Kidney (tissue), 14 donors: Measurements from ENCODE around the gene C9orf78. TPM values are rescaled to one million over a fixed set of nuclear protein-coding genes. Genes with fewer than 3 reads are reported as not detected.
A peak's percentile ranks its signal among the peaks of the same experiment; 100 is the strongest.

Experiments used
- DNase-seq, 5 donors: peaks; one replicate each; pipeline ENCODE4 v3.0.0-alpha.2; 2013 to 2020
- FAIRE-seq: peaks from 2 replicates; lab custom pipeline; 2012; peaks lifted over from hg19 to GRCh38; lab: Jason Lieb, UNC
- H3K27ac ChIP-seq, 2 donors: one replicate each; pipeline ENCODE4 v1.7.0; 2013; ENCODE audit warnings: low read depth in 2 of 2, low read length in 2 of 2, inconsistent platforms in 1 of 2
- H3K27me3 ChIP-seq: one replicate; pipeline ENCODE4 v1.7.1; 2013; ENCODE audit warnings: low read length, inconsistent platforms; ENCODE audit not compliant: control insufficient read depth, insufficient read depth
- H3K36me3 ChIP-seq, 3 donors: one replicate each; pipeline versions ENCODE4 v1.7.0 to v1.7.1; 2013; ENCODE audit warnings: low read length in 3 of 3, control low read depth in 1 of 3, inconsistent platforms in 1 of 3; ENCODE audit not compliant: insufficient read depth in 3 of 3, control insufficient read depth in 2 of 3
- H3K4me1 ChIP-seq, 3 donors: one replicate each; pipeline versions ENCODE4 v1.7.0 to v1.7.1; 2013; ENCODE audit warnings: low read length in 3 of 3, inconsistent platforms in 1 of 3, low read depth in 1 of 3; ENCODE audit not compliant: control insufficient read depth in 2 of 3, insufficient read depth in 2 of 3
- H3K4me3 ChIP-seq, 3 donors: one replicate each; pipeline versions ENCODE4 v1.7.0 to v1.8.1; 2013; ENCODE audit warnings: low read length in 3 of 3, control low read depth in 1 of 3, inconsistent platforms in 1 of 3
- H3K9ac ChIP-seq, 3 donors: one replicate each; pipeline versions ENCODE4 v1.7.0 to v1.7.1; 2013; ENCODE audit warnings: low read length in 3 of 3, control low read depth in 1 of 3, inconsistent platforms in 1 of 3
- H3K9me3 ChIP-seq, 3 donors: one replicate each; pipeline versions ENCODE4 v1.7.0 to v1.7.1; 2013; ENCODE audit warnings: low read length in 3 of 3, control low read depth in 1 of 3, inconsistent platforms in 1 of 3; ENCODE audit not compliant: control insufficient read depth in 2 of 3, insufficient read depth in 1 of 3
- intact Hi-C: fragments of 100-400 bp; cut with DNase I; formaldehyde crosslinking; loops from one replicate; pipeline ENCODE4 v1.11.1; 2022
- polyA plus RNA-seq: library from polyadenylated mRNA; stranded (reverse); fragments of 350-450 nt; fragmentation: Illumina TruSeq; extraction: RNeasy Lipid Tissue Mini Kit (QIAGEN cat#74804); gene quantifications from one replicate; pipeline ENCODE4 v1.2.3, GENCODE V29; 2014; ENCODE audit warnings: low read depth, low replicate concordance; ENCODE audit not compliant: insufficient read depth
- total RNA-seq: library from RNA; stranded (reverse); fragmentation: NEBNext Ultra II Directional; extraction: Animal tissue kit (Norgen Biotek cat#: 25700); gene quantifications from one replicate; pipeline ENCODE4 v1.2.1, GENCODE V29; 2021
- TF ChIP-seq, protein P1 (sequence below): IDR thresholded peaks from 3 replicates; pipeline ENCODE4 v1.5.1; 2012; ENCODE audit warnings: mild to moderate bottlenecking, moderate library complexity, borderline replicate concordance; ENCODE audit not compliant: insufficient read depth; ENCODE audit errors: extremely low read depth
- donor health status: control.
- donor health status: control.
- donor health status: control.
- donor health status: control.
- donor health status: control.
- donor health status: DM: yes; HTN: yes; CAD: no.
- donor health status: Normal renal cell carcinoma (clear cell type).

The C9orf78 gene
- total and polyA plus RNA-seq, 2 donors from 2014 or later: 39.7 to 62.1 TPM

DNA sequence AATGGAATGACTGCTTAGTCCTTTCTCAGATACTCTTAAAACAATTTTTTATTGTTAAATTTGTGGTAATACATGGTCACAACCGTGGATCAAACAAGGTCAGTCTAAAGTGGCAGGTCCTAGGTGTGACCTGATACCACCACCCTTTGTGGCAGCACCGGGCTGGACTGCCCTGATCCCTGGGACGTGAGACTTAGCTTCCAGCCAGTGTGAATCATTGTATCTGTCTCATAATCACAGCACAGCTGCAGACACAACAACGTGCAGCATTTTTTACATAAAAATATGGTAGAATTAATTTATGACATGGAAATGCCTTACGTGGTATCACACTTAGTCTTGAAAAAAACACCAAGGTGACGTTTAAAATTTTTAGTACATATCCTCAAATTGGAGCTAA is 24.3 kb downstream of the C9orf78 start:
- Histone ChIP-seq H3K9ac (no peak overlapping the region), H3K9me3 (no peaks in the 10 kb centered on the region), H3K27ac (no peak overlapping the region), H3K4me3 (no peak overlapping the region), H3K27me3 (no peaks in the 10 kb centered on the region), H3K36me3 (peaks cover 3 to 16% (median 15%) of the 10 kb centered on the region in 3 donors), H3K4me1 (no peaks in the 10 kb centered on the region)
- intact Hi-C loops: no loop called here
- TF ChIP-seq, protein P1, sequence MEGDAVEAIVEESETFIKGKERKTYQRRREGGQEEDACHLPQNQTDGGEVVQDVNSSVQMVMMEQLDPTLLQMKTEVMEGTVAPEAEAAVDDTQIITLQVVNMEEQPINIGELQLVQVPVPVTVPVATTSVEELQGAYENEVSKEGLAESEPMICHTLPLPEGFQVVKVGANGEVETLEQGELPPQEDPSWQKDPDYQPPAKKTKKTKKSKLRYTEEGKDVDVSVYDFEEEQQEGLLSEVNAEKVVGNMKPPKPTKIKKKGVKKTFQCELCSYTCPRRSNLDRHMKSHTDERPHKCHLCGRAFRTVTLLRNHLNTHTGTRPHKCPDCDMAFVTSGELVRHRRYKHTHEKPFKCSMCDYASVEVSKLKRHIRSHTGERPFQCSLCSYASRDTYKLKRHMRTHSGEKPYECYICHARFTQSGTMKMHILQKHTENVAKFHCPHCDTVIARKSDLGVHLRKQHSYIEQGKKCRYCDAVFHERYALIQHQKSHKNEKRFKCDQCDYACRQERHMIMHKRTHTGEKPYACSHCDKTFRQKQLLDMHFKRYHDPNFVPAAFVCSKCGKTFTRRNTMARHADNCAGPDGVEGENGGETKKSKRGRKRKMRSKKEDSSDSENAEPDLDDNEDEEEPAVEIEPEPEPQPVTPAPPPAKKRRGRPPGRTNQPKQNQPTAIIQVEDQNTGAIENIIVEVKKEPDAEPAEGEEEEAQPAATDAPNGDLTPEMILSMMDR: no peak
- no peak for DNase-seq
- FAIRE-seq: no peak

DNA sequence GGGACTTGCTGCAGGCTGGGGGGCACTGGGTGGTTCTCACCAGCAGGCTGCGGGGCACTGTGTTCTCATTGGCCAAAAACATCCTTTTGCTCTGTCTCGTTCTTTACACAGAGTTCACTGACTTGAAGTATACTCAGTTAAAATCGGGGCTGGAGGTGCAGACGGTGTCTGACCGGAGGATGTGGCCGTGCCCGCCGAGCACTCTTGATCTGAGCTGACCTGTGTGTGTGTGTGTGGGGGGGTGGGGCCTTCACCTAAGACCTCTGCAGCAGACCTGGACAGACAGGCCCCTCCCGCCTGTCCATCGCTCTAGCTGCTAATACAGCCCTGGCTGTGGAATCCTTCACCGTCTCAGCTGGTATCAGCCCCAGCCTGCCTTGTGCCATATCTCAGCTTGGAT is 25.0 kb downstream of the C9orf78 start:
- H3K4me3 ChIP-seq: no peak overlapping the region
- H3K4me1 ChIP-seq: no peaks in the 10 kb centered on the region
- no peaks in the 10 kb centered on the region for H3K9me3 ChIP-seq
- no peak overlapping the region for H3K9ac ChIP-seq
- H3K27me3 ChIP-seq: no peaks in the 10 kb centered on the region
- no peak overlapping the region for H3K27ac ChIP-seq
- H3K36me3 ChIP-seq: peaks cover 3 to 16% (median 12%) of the 10 kb centered on the region in 3 donors
- TF ChIP-seq, protein P1: no peak
- intact Hi-C loops: no loop called here
- DNase-seq (no peak), FAIRE-seq (no peak)

DNA sequence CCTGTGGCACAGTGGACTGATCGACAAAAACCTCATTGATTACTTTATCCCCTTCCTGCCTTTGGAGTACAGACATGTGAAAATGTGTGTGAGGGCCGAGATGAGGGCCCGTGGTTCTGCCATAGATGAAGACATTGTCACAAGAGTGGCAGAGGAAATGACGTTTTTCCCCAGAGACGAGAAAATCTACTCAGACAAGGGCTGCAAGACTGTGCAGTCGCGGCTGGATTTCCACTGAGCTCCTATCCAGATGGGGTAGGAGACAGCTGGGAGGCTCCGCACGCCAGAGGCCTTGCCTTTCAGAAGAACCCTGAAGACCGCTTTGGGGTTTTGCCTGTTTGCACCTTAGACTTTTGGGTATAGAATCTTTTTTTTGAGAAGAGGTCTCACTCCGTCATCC is 25.7 kb downstream of the C9orf78 start:
- TF ChIP-seq, protein P1: no peak
- H3K27ac ChIP-seq: no peak overlapping the region
- H3K4me1 ChIP-seq: no peaks in the 10 kb centered on the region
- no peaks in the 10 kb centered on the region for H3K9me3 ChIP-seq
- FAIRE-seq: no peak
- H3K9ac ChIP-seq: no peak overlapping the region
- H3K36me3 ChIP-seq: peaks cover 3 to 16% (median 9%) of the 10 kb centered on the region in 3 donors
- intact Hi-C loops: no loop called here
- no peak for DNase-seq
- H3K4me3 ChIP-seq: no peak overlapping the region
- no peaks in the 10 kb centered on the region for H3K27me3 ChIP-seq

DNA sequence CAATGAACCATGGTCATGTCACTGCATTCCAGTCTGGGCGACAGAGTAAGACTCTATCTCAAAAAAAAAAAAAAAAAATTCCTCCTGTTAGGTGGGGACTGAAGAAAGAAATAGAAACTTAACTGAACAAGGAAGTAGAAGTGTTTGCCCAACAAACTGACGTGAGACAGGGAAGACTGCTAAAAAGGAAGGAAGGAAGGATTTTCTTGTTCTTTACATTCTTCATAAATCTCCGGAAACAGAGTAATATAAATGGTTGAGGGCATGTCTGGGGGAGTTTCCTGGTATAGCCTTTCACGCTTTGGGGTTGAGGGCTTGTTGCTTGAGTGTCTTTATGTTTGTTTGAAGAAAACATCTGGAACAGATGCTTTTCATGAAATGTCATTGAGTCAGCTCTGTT is 29.0 kb downstream of the C9orf78 start:
- DNase-seq: peak in 2 of 5 donors; percentile 36 to 53
- no peak overlapping the region for H3K4me3 ChIP-seq
- no peak overlapping the region for H3K27ac ChIP-seq
- no peak overlapping the region for H3K9ac ChIP-seq
- peaks cover 3 to 12% (median 5%) of the 10 kb centered on the region in 3 donors for H3K36me3 ChIP-seq
- H3K4me1 ChIP-seq: peaks cover 0 to 7% (median 6%) of the 10 kb centered on the region in 3 donors
- H3K27me3 ChIP-seq: no peaks in the 10 kb centered on the region
- no peaks in the 10 kb centered on the region for H3K9me3 ChIP-seq
- no peak for FAIRE-seq
- intact Hi-C loops: no loop called here
- TF ChIP-seq, protein P1: no peak
